Measurements from ENCODE around the gene TRIM44. TPM values are rescaled to one million over a fixed set of nuclear protein-coding genes. Genes with fewer than 3 reads are reported as not detected.
"Not testable (repeated sequence)": the region's sequence is repeated elsewhere in the genome, so short reads cannot be mapped to it uniquely, and the experiment has no call there.

The TRIM44 gene
- total RNA-seq, 2 donors from 2014 or later: 56.5 to 67.6 TPM

- DNase-seq (ENCODE audit: low spot score); intact Hi-C loops (cut with DNase I): not testable (repeated sequence)
Observed at GRCh38 chr11:35778943-35779342, 116.4 kb downstream of the TRIM44 start.

- no peak for DNase-seq (ENCODE audit: low spot score)
- intact Hi-C loops (cut with DNase I): no loop called here
Observed at GRCh38 chr11:35779409-35779808, 116.8 kb downstream of the TRIM44 start.

- no peak for DNase-seq (ENCODE audit: low spot score)
- intact Hi-C loops (cut with DNase I): loop anchor here in 1 of 2 donors (5.0 kb wide), 1 partner anchor 66 kb away; no protein-coding TSS in a partner anchor
Observed at GRCh38 chr11:35780951-35781860, 118.6 kb downstream of the TRIM44 start.

GRCh38 chr11:35781861-35782470 is 119.4 kb downstream of the TRIM44 start:
- DNase-seq (ENCODE audit: low spot score): no peak
- intact Hi-C loops (cut with DNase I): loop anchor here in 1 of 2 donors (5.0 kb wide), 1 partner anchor 65 kb away; no protein-coding TSS in a partner anchor

- intact Hi-C loops (cut with DNase I): loop anchor here in 1 of 2 donors (5.0 kb wide), 1 partner anchor 63 kb away; no protein-coding TSS in a partner anchor
- no peak for DNase-seq (ENCODE audit: low spot score)
Observed at GRCh38 chr11:35783809-35784208, 121.2 kb downstream of the TRIM44 start.

GRCh38 chr11:35784699-35785098 is 122.1 kb downstream of the TRIM44 start:
- intact Hi-C loops (cut with DNase I): loop anchor here in 1 of 2 donors (5.0 kb wide), 1 partner anchor 63 kb away; no protein-coding TSS in a partner anchor
- DNase-seq (ENCODE audit: low spot score): no peak

- intact Hi-C loops (cut with DNase I): no loop called here
- DNase-seq (ENCODE audit: low spot score): no peak
Observed at GRCh38 chr11:35785287-35786167, 123.0 kb downstream of the TRIM44 start.

- DNase-seq (ENCODE audit: low spot score): no peak
- intact Hi-C loops (cut with DNase I): no loop called here
Observed at GRCh38 chr11:35786188-35786587, 123.6 kb downstream of the TRIM44 start.

- intact Hi-C loops (cut with DNase I): no loop called here
- DNase-seq (ENCODE audit: low spot score): no peak
Observed at GRCh38 chr11:35787013-35787504, 124.5 kb downstream of the TRIM44 start.

GRCh38 chr11:35787626-35788025 is 125.1 kb downstream of the TRIM44 start:
- intact Hi-C loops (cut with DNase I): no loop called here

GRCh38 chr11:35791088-35791958 is 128.7 kb downstream of the TRIM44 start:
- no peak for DNase-seq (ENCODE audit: low spot score)
- intact Hi-C loops (cut with DNase I): no loop called here

More at GRCh38 chr11:35787626-35788025, 125.1 kb downstream of the TRIM44 start:
- DNase-seq (ENCODE audit: low spot score): no peak

GRCh38 chr11:35792148-35792845 is 129.7 kb downstream of the TRIM44 start:
- intact Hi-C loops (cut with DNase I): no loop called here
- no peak for DNase-seq (ENCODE audit: low spot score)

- DNase-seq (ENCODE audit: low spot score): no peak
- intact Hi-C loops (cut with DNase I): no loop called here
Observed at GRCh38 chr11:35792846-35793192, 130.2 kb downstream of the TRIM44 start.

- intact Hi-C loops (cut with DNase I): no loop called here
Observed at GRCh38 chr11:35794333-35794732, 131.8 kb downstream of the TRIM44 start.

GRCh38 chr11:35794850-35795249 is 132.3 kb downstream of the TRIM44 start:
- no peak for DNase-seq (ENCODE audit: low spot score)

More at GRCh38 chr11:35794333-35794732, 131.8 kb downstream of the TRIM44 start:
- DNase-seq (ENCODE audit: low spot score): no peak

GRCh38 chr11:35796562-35796961 is 134.0 kb downstream of the TRIM44 start:
- no peak for DNase-seq (ENCODE audit: low spot score)
- intact Hi-C loops (cut with DNase I): loop anchor here in 1 of 2 donors (5.0 kb wide), 1 partner anchor 459 kb away; no protein-coding TSS in a partner anchor

More at GRCh38 chr11:35794850-35795249, 132.3 kb downstream of the TRIM44 start:
- intact Hi-C loops (cut with DNase I): loop anchor here in 1 of 2 donors (5.0 kb wide), 1 partner anchor 458 kb away; no protein-coding TSS in a partner anchor

GRCh38 chr11:35798423-35798822 is 135.8 kb downstream of the TRIM44 start:
- intact Hi-C loops (cut with DNase I): loop anchor here in 1 of 2 donors (5.0 kb wide), 1 partner anchor 461 kb away; no protein-coding TSS in a partner anchor
- no peak for DNase-seq (ENCODE audit: low spot score)

Data from posterior vena cava (tissue), 2 donors.